GM19193 (cell line): ENCODE results near the gene LINC00237.

Source experiments
- POLR2A ChIP-seq: IDR thresholded peaks from 4 replicates; pipeline ENCODE4 v1.6.1; 2011; ENCODE audit not compliant: insufficient read depth, insufficient read length; ENCODE audit errors: extremely low read depth

Gene LINC00237

DNA sequence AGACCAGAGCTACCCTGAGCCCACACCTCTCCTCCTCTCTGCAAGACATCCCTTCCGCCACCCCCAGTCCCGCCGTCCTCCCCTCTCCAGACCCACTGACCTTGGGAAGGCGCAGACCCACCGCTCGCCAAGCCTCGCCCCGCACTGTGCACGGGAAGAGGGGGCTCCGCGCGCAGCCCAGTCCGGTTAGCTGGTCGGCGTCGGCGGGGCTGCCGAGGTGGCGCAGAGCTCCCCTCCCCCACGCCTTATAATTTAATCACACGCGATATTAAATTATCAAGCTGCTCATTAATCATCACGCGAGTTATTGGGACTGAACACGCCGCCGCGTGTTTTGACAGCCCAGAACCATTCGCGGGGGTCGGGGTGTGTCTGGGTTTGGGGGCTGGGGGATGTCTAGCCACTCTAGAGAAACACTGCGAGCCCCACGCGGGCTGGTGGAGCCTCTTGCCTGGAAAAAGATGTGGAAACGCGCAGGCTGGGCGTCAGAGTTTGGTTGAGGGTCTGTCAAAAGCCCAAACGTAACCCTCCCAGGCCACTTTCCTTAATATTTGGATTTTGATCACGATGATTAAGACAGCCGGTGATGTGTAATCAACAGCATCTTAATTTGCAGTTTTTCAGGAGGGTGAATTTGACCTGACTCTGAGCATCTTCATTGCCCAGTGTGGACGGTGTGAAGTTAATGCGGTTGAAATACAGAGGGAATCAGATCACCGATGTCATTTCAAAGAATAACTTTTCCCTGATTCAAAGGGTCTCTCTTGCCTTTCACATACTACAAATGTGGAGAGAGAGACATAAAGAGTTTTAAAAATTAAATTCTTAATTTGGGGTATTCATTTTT lies at the start of gene LINC00237:
TSS of gene LINC00237 (minus strand) at position 188 of the 847 bp plus-strand sequence.
- TF ChIP-seq POLR2A: no peak

DNA sequence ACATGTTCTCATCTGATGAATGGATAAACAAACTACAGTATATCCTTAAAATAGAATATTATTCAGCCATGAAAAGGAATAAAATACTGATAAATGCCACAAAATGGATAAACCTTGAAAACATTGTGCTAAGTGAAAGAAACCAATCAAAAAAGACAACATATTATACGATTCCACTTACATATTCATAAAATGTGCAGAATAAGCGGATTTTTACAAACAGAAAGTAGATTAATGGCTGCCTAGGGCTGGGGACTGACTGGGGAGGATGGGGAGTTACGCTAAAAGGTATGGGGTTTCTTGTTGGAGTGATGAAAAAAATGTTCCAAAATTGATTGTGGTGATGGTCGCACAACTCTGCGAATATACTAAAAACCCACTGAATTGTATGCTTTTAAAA lies 49.1 kb upstream of the LINC00237 start:
- no peak for TF ChIP-seq POLR2A

DNA sequence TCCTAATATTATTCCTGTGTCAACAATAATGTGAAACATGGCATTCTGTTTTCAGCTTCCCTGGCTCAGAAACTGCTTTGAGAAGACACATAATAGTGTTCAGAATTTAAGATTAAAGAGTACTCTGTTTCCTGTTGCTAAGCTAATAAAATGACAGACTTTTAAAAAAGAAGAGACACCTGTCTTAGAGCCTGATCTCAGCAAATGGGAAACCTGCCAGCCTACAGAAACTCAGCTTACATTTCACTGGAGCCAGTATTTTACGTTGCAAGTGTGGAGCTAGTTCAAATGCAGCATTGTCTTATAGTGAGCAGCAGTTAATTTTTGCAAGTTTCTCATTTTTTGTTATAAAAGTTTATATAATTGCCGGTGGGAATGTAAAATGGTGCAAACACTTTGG lies 48.5 kb upstream of the LINC00237 start:
- TF ChIP-seq POLR2A: no peak

DNA sequence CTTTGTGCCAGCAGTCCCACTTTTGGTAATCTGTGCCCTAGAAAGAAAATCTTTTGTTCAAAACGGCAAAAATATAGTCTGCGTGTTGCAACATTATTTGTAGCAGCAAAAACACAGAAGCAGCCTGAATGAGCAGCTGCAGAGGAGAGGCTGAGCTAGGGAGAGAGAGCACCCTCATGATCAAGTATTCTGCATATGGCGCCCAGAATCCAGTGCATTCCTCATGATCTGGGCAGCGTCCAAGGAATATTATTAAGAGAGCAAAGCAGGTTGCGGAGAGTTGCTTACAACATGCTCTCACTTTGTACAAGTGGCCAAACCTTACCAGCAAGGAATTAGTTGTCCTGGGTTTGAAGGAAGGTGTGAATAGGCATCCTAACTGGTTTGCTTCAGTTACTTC lies 45.6 kb upstream of the LINC00237 start:
- TF ChIP-seq POLR2A: no peak

DNA sequence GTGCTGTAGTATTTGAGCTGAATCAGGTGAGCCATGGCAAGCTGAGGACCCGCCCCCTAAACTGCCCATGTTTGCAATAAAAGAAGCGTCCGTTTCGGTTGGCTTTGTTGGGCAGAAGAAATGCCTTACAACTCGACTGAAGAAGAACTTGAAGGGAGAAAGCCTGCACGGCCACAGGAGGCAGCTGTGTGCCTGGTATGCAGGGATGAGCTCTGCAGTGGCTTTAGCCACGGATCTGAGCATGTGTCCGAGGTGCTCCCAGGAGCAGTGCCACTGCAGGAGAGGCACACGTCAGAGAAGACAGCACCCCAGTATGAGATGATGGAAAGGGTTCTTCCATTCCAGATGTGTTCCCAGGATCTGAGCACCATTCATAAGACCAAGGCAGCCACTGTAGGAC lies 43.2 kb upstream of the LINC00237 start:
- no peak for TF ChIP-seq POLR2A

DNA sequence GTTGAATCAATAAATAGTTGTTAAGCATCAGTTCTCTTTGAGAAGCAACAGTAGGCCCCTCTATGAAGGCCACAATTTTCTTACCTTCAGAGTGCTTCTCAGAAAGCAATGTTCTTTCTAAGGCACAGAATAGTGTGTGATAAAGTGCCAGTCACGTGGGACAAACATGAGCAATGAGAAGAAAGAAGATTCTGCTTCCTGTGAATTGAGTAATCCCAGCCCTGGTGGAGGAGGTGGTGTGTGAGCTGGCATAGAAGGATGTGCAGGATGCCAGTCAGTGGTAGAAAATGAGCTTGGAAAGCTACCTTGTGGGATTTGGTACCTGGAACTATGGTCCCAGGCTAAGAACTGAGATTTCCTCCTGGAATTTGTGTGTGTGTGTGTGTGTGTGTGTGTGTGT lies 41.4 kb upstream of the LINC00237 start:
- no peak for TF ChIP-seq POLR2A

DNA sequence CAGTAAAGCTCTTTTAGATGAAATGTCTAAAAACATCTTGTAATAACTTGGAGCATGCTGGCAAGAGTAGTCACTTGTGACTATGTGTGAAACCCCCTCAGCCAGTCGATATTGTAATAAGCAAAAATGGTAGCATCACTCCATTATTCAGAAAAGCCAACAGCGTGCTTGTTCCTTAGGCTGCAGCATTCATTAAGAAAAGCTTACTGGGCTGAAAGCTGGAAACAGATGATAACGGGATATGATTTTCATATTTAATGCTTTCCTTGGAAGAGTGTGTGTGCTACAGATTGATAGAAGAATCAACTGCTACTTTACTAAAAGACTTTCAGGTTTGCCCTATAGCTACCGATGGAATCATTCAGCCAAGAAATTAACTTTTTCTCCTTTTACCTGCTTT lies 40.1 kb upstream of the LINC00237 start:
- TF ChIP-seq POLR2A: no peak

DNA sequence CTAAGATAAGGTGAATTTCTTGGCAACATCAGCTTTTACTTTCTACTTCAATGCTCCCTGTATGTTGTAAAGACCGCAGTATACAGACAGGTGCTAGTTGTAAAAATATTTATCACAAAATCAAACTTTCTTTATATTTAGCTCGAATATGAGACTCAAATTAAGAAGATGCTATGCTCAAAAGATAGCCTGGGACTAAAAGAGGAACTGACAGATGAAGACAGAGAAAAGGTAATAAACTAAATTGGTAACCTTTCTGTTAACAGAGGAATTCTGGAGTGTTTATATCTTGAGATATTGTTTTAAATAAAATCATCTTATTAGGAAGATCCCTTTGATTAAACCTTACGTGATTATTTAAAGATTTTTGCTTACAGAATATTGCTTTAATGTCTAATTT lies 39.3 kb upstream of the LINC00237 start:
- TF ChIP-seq POLR2A: no peak

DNA sequence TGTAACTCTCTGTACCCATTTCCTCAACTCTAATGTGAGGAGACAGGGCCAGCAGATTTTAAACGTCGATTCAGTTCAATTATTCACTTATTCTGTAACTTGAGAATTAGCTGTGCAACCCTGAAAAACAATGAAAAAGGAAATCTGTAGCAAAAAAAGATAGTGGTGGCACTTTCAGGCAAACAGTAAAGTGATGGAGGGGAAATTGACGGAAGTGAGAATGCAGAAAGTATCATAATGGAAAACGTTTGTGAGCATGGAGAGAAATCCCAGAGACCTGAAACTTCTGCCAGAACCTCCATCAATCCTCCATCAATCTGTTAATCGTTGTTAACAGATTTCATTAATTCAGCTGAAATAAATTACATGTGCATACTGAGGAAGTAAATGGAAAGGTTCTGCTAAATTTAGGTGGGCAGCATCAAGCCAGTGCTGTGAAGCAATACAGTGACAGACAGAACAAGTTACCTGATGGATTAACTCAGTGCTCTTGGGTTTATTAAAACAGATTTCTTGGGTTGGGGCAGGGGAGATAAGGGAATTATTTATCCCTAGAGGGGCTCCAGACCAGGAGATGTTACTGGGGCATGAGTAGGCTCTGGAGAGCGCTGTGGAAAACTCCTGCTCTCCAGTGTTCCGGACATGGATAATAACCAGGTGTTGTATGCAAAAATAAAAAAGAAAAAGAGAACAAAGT lies 37.2 kb upstream of the LINC00237 start:
- TF ChIP-seq POLR2A: no peak

DNA sequence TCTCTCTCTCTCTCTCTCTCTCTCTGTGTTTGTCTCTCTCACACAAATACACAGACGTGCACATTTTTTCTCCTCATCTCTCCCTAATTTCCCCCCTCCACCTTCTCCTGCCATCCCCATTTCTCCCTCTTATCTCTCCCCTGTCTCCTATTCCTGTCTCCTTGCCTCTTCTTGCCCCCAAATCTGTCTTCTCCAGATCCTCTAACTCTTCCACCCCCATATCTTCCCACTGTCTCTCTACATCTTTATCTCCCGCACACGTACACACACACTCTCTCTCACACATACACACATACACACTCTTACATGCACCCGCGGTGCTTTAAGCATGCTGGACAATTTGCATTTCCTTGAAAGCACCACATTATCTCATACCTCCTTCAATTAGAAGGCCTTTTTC lies 35.7 kb upstream of the LINC00237 start:
- TF ChIP-seq POLR2A: no peak

DNA sequence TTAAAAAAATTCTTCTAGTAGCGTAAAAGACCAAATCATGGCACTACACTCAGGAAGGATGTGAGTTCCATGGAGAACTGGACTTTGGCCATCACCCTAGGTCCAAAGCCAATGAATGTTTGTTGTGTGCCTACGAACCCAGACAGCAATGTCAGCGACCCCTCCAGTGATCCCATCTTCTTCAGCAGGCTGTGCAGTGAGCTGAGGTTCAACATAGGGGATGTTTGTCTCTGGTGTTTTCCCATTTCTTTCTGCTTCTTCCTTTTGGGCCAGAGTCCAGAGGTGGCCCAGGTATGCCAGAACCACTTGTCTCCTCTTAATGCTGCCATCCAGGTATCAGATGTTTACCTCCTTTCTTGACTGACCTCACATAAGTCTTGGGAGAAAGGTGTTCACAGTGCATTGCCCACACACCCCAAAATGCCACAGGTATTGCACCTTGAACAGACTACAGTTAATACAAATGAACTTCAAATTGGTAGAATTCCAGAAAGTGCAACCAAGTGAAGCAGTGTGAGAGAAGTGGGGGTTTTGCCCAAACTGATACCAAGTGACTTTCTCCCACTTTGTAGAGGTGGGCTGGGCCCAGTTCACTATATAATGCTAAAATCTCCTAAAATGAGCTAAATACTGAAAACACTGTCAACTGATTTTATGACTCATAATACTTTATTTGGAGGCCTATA lies 33.9 kb upstream of the LINC00237 start:
- TF ChIP-seq POLR2A: no peak

DNA sequence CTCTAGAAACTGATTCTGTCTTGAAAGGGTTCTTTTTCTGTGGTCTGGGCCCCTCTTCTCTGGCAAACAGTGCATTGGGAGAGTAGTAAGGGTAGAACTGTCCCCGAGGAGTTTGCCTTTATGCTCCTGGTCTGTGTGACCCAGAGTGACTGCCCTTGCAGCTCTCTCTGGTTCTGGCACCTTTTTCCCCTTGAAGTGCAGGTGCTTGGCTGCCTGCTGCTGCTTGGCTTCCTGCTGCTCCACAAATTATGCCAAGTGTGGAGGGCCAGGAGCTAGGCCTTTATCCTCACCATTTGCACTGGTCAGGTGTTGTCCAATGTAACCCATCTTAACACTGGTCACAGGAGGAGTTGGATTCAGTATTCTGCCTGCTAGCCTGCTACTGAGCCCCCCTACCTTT lies 30.9 kb upstream of the LINC00237 start:
- TF ChIP-seq POLR2A: no peak

DNA sequence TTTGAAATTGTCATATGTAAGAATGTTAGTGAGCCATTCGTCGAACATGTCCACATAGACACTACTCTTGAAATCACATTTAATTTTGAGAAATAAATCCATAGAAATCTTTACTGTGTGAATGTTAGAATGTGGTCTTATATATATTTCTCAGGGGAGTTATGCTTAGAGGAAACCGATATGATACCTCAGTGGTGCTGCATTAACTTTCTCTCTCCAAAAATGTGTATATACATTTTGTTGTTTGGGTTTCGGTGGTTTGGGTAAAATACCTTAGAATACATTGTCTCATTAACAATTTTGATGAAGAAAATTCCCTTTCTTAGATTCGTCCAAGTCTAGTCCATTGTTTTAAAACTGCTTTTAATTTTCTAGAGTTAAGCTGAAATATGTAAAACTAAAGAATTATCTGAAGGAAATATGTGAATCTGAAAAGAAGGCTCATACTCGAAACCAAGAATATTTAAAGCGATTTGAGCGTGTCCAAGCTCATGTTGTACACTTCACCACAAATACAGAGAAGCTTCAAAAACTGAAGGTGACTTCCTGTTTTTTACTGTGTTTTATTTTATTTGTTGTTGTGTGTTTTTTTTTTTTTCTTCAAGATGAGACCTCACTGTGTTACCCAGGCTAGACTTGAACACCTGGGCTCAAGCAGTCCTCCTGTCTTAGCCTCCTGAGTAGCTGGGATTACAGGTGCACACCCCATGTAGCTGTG lies 30.0 kb upstream of the LINC00237 start:
- TF ChIP-seq POLR2A: no peak

DNA sequence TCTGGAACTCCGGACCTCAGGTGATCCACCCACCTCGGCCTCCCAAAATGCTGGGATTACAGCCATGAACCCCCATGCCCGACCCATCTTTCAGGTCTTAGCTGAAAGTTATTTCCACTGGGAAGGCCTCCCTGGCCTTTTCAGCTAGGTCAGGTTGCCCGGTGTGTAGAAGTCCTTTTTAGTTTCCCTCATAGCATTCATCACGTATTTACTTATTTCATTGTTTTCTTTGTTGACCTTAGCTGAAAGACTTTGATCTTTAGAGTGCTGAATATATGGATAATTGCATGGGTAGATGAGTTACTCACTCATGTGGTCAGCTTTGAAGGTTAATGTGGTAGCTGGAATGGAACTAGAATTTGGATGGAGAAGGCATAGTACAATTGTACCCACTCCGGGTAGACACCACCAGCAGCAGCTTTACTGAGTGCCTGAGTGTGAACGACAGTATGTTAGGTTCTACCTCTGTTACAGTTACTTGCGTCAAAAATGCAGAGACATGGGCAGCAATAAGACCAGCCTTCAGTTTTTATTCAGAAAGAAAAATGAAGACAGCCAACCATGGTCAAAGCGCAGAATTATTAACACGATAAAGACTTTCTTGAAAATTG lies 28.8 kb upstream of the LINC00237 start:
- no peak for TF ChIP-seq POLR2A
